ENCODE results near the gene EXOC6. TPM values are rescaled to one million over a fixed set of nuclear protein-coding genes. Genes with fewer than 3 reads are reported as not detected.

Gene EXOC6
- total RNA-seq, 1 experiment from 2014 or later, result 19.2 TPM

DNA sequence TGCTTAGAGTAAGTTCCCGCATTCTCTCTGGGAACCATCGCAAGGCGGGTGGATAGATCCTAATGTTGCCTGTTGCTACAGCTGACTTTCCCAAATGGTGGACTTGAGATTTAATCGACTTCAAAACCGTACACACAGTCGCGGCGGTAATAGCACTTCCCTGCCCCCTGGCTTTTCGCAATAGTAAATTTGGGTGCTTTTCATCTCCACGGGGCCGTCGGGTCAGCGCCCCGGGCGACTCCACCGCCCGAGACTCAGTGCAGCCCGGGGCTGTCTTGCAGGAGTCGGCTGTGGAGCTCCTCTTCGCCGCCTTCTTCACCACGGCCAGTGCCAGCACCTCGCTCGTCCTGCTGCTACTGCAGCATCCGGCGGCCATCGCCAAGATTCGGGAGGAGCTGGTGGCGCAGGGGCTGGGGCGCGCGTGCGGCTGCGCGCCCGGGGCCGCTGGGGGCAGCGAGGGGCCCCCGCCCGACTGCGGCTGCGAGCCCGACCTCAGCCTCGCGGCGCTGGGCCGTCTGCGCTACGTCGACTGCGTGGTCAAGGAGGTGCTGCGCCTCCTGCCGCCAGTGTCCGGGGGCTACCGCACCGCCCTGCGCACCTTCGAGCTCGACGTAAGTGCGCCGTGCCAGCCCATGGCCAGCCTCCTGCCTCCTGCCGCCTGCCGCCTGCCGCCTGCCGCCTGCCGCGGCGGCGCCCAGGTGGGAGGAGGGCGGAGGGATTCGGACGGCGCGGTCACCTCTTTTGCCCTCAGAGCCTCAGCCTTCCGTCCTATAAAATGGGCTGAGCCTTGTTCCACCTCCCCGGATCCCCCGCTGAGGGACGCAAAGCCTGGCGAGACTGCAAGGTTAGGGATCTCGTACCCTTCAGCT lies 217.6 kb downstream of the EXOC6 start:
- no peaks in the 10 kb centered on the region for H3K4me1 Mint-ChIP-seq (ENCODE audit: low read depth, unreplicated experiment)
- no peak for DNase-seq
- H3K27me3 Mint-ChIP-seq (ENCODE audit: unreplicated experiment), result no peaks in the 10 kb centered on the region
- no TSS peak for BruUV-seq (replicated peaks)
- no peak overlapping the region for H3K27ac Mint-ChIP-seq (ENCODE audit: unreplicated experiment)
- intact Hi-C loops (cut with micrococcal nuclease; ENCODE audit: unreplicated experiment), result no loop called here
- CTCF ChIA-PET, result no interaction called here
- H3K4me3 Mint-ChIP-seq (ENCODE audit: low read depth, unreplicated experiment), result no peak overlapping the region
- no peaks in the 10 kb centered on the region for H3K36me3 Mint-ChIP-seq (ENCODE audit: insufficient read depth, unreplicated experiment)
- TF ChIP-seq, protein P1, sequence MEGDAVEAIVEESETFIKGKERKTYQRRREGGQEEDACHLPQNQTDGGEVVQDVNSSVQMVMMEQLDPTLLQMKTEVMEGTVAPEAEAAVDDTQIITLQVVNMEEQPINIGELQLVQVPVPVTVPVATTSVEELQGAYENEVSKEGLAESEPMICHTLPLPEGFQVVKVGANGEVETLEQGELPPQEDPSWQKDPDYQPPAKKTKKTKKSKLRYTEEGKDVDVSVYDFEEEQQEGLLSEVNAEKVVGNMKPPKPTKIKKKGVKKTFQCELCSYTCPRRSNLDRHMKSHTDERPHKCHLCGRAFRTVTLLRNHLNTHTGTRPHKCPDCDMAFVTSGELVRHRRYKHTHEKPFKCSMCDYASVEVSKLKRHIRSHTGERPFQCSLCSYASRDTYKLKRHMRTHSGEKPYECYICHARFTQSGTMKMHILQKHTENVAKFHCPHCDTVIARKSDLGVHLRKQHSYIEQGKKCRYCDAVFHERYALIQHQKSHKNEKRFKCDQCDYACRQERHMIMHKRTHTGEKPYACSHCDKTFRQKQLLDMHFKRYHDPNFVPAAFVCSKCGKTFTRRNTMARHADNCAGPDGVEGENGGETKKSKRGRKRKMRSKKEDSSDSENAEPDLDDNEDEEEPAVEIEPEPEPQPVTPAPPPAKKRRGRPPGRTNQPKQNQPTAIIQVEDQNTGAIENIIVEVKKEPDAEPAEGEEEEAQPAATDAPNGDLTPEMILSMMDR (IDR thresholded peaks at IDR 0.05; ENCODE audit: unreplicated experiment), result no peak
- no peaks in the 10 kb centered on the region for H3K9me3 Mint-ChIP-seq (ENCODE audit: low read depth, unreplicated experiment)

DNA sequence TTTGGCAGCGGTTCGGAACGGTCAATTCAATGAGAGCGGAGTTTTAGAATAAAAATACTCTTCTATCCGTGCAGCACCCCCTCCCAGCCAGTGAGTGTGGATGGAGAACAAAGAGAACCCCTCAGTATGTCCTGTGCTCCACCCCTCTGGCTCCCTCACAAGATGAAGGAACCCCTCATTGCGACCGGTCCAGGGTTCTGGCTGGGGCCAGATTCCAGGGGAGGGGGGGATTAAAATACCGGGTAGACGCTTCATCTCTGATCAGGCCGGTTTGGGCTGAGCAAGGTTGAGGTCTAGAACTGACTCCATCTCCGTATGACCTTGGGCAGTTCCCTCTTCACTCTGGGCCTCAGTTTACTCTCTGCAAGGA lies 218.2 kb downstream of the EXOC6 start:
- Mint-ChIP-seq H3K27ac (ENCODE audit: unreplicated experiment) (no peak overlapping the region), H3K9me3 (ENCODE audit: low read depth, unreplicated experiment) (no peaks in the 10 kb centered on the region), H3K36me3 (ENCODE audit: insufficient read depth, unreplicated experiment) (peaks cover under 1% of the 10 kb centered on the region), H3K4me3 (ENCODE audit: low read depth, unreplicated experiment) (no peak overlapping the region), H3K4me1 (ENCODE audit: low read depth, unreplicated experiment) (no peaks in the 10 kb centered on the region), H3K27me3 (ENCODE audit: unreplicated experiment) (no peaks in the 10 kb centered on the region)
- TF ChIP-seq, protein P1 (IDR thresholded peaks at IDR 0.05; ENCODE audit: unreplicated experiment), result no peak
- no TSS peak for BruUV-seq (replicated peaks)
- DNase-seq, result no peak
- CTCF ChIA-PET, result no interaction called here
- intact Hi-C loops (cut with micrococcal nuclease; ENCODE audit: unreplicated experiment), result no loop called here

DNA sequence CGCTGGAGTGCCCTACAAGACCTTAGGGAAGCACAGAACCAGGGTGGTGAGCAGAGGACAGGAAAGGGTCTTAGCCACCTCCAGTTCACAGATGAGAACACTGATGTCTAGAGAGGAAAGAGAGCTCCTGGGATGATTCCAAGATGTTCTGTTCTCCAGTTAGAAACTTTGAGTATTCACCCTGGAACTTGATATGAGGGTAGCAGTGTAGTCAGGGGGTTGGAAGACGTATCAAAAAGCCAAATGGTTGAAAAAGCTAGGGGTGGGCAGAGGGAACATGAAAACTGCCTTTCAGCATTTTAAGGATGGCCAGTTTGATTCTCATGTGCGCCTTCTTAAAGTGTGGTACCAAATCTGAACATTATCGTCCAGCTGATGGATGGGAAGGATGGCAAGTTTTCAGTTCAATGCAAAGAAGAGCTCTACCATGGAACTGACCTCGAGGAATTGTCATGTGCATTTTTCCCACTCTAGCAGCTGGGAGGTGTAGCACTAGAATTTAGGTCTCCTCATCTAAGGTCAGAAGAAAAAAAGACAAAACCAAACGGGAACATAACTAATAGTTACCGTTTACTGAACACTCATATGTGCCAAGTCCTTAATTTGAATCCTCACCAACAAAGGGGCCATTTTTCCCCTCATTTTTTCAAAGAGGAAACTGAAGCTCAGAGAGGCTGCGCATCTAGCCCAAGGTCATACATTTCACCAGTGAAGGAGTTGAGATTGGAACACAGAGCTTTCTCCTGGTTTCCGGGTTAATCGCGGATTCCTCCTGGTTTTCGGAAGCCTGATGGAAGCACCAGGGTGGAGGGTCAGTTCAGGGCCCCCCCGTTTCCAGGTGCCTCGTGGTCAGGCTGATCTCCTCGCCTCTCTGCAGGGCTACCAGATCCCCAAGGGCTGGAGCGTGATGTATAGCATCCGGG lies 219.4 kb downstream of the EXOC6 start:
- DNase-seq, result no peak
- Mint-ChIP-seq H3K36me3 (ENCODE audit: insufficient read depth, unreplicated experiment) (peaks cover 12% of the 10 kb centered on the region), H3K27me3 (ENCODE audit: unreplicated experiment) (no peaks in the 10 kb centered on the region), H3K9me3 (ENCODE audit: low read depth, unreplicated experiment) (no peaks in the 10 kb centered on the region), H3K4me3 (ENCODE audit: low read depth, unreplicated experiment) (no peak overlapping the region), H3K27ac (ENCODE audit: unreplicated experiment) (no peak overlapping the region), H3K4me1 (ENCODE audit: low read depth, unreplicated experiment) (no peaks in the 10 kb centered on the region)
- intact Hi-C loops (cut with micrococcal nuclease; ENCODE audit: unreplicated experiment), result no loop called here
- TF ChIP-seq, protein P1 (IDR thresholded peaks at IDR 0.05; ENCODE audit: unreplicated experiment), result no peak
- no TSS peak for BruUV-seq (replicated peaks)
- CTCF ChIA-PET, result no interaction called here

DNA sequence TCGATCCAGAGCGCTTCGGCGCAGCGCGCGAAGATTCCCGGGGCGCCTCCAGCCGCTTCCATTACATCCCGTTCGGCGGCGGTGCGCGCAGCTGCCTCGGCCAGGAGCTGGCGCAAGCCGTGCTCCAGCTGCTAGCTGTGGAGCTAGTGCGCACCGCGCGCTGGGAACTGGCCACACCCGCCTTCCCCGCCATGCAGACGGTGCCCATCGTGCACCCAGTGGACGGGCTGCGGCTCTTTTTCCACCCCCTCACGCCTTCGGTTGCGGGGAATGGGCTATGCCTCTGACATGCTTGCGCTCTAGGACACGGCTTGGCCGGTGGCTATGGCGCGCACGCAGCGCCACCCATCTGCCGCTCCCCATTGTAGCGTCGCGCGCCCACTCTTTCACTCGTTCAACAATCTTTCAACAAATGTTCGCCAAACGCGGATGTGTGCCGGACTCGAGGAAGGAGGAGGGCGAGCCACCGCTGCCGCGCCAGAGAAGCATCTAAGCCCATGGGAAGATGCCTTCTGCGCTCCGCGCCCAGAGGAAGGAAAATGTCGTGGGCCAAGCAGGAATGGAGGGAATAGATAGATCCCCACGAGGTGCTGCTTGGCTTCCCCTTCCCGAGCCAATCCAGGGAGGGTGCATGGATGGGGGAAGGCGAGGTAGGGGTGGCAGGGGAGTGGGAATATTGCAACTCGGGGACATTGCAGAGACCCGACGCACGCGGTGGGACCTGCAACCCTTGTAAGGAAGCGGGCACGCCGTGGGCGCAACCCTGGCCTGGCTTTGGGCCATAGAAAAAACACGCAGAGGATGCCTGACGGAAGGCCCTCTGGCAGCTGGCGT lies 220.3 kb downstream of the EXOC6 start:
- Mint-ChIP-seq H3K9me3 (ENCODE audit: low read depth, unreplicated experiment) (no peaks in the 10 kb centered on the region), H3K36me3 (ENCODE audit: insufficient read depth, unreplicated experiment) (peaks cover 19% of the 10 kb centered on the region), H3K4me1 (ENCODE audit: low read depth, unreplicated experiment) (no peaks in the 10 kb centered on the region), H3K27me3 (ENCODE audit: unreplicated experiment) (no peaks in the 10 kb centered on the region), H3K4me3 (ENCODE audit: low read depth, unreplicated experiment) (no peak overlapping the region), H3K27ac (ENCODE audit: unreplicated experiment) (no peak overlapping the region)
- TF ChIP-seq, protein P1 (IDR thresholded peaks at IDR 0.05; ENCODE audit: unreplicated experiment), result no peak
- intact Hi-C loops (cut with micrococcal nuclease; ENCODE audit: unreplicated experiment), result no loop called here
- DNase-seq, result no peak
- BruUV-seq (replicated peaks), result no TSS peak
- CTCF ChIA-PET, result no interaction called here

All from Calu3 (cell line).